Measurements from ENCODE around the gene TTC39B.

Gene TTC39B

GRCh38 chr9:15189481-15189880 is 117.5 kb downstream of the TTC39B start:
- in situ Hi-C loops (cut with MboI; ENCODE audit: low sequenced_read_pairs) = no loop called here

- in situ Hi-C loops (cut with MboI; ENCODE audit: low sequenced_read_pairs) = no loop called here
These were observed 119.4 kb downstream of the TTC39B start for GRCh38 chr9:15187589-15187988.

- in situ Hi-C loops (cut with MboI; ENCODE audit: low sequenced_read_pairs) = no loop called here
These were observed 124.3 kb downstream of the TTC39B start for GRCh38 chr9:15182730-15183129.

- in situ Hi-C loops (cut with MboI; ENCODE audit: low sequenced_read_pairs) = no loop called here
These were observed 124.9 kb downstream of the TTC39B start for GRCh38 chr9:15182101-15182551.

- in situ Hi-C loops (cut with MboI; ENCODE audit: low sequenced_read_pairs) = no loop called here
These were observed 126.9 kb downstream of the TTC39B start for GRCh38 chr9:15180124-15180523.

- in situ Hi-C loops (cut with MboI; ENCODE audit: low sequenced_read_pairs) = no loop called here
These were observed 128.4 kb downstream of the TTC39B start for GRCh38 chr9:15178631-15179030.

GRCh38 chr9:15176836-15177235 is 130.2 kb downstream of the TTC39B start:
- in situ Hi-C loops (cut with MboI; ENCODE audit: low sequenced_read_pairs) = no loop called here

GRCh38 chr9:15163931-15164330 is 143.1 kb downstream of the TTC39B start:
- in situ Hi-C loops (cut with MboI; ENCODE audit: low sequenced_read_pairs) = no loop called here

GRCh38 chr9:15161753-15162152 is 145.3 kb downstream of the TTC39B start:
- in situ Hi-C loops (cut with MboI; ENCODE audit: low sequenced_read_pairs) = no loop called here

- in situ Hi-C loops (cut with MboI; ENCODE audit: low sequenced_read_pairs) = no loop called here
These were observed 146.3 kb downstream of the TTC39B start for GRCh38 chr9:15160673-15161072.

- in situ Hi-C loops (cut with MboI; ENCODE audit: low sequenced_read_pairs) = no loop called here
These were observed 149.0 kb downstream of the TTC39B start for GRCh38 chr9:15158064-15158463.

GRCh38 chr9:15157381-15157780 is 149.6 kb downstream of the TTC39B start:
- in situ Hi-C loops (cut with MboI; ENCODE audit: low sequenced_read_pairs) = no loop called here

- in situ Hi-C loops (cut with MboI; ENCODE audit: low sequenced_read_pairs) = no loop called here
These were observed 150.8 kb downstream of the TTC39B start for GRCh38 chr9:15156241-15156640.

- in situ Hi-C loops (cut with MboI; ENCODE audit: low sequenced_read_pairs) = no loop called here
These were observed 151.2 kb downstream of the TTC39B start for GRCh38 chr9:15155826-15156225.

- in situ Hi-C loops (cut with MboI; ENCODE audit: low sequenced_read_pairs) = no loop called here
These were observed 151.7 kb downstream of the TTC39B start for GRCh38 chr9:15155323-15155722.

- in situ Hi-C loops (cut with MboI; ENCODE audit: low sequenced_read_pairs) = no loop called here
These were observed 152.3 kb downstream of the TTC39B start for GRCh38 chr9:15154677-15155076.

GRCh38 chr9:15153961-15154360 is 153.1 kb downstream of the TTC39B start:
- in situ Hi-C loops (cut with MboI; ENCODE audit: low sequenced_read_pairs) = no loop called here

- in situ Hi-C loops (cut with MboI; ENCODE audit: low sequenced_read_pairs) = no loop called here
These were observed 156.1 kb downstream of the TTC39B start for GRCh38 chr9:15150939-15151338.

- in situ Hi-C loops (cut with MboI; ENCODE audit: low sequenced_read_pairs) = no loop called here
These were observed 157.6 kb downstream of the TTC39B start for GRCh38 chr9:15149450-15149849.

GRCh38 chr9:15146268-15146700 is 160.7 kb downstream of the TTC39B start:
- in situ Hi-C loops (cut with MboI; ENCODE audit: low sequenced_read_pairs) = no loop called here

GRCh38 chr9:15144622-15145061 is 162.4 kb downstream of the TTC39B start:
- in situ Hi-C loops (cut with MboI; ENCODE audit: low sequenced_read_pairs) = no loop called here

GRCh38 chr9:15142878-15143534 is 164.0 kb downstream of the TTC39B start:
- in situ Hi-C loops (cut with MboI; ENCODE audit: low sequenced_read_pairs) = no loop called here

GRCh38 chr9:15140051-15140450 is 167.0 kb downstream of the TTC39B start:
- in situ Hi-C loops (cut with MboI; ENCODE audit: low sequenced_read_pairs) = no loop called here

All from HL-60/S4 (cell line).